HepG2 (cell line): ENCODE measurements around the gene ATP8B1. TPM values are rescaled to one million over a fixed set of nuclear protein-coding genes. Genes with fewer than 3 reads are reported as not detected.

Experiments used
- DNMT1 ChIP-seq: sonication (generic); formaldehyde crosslinking; IDR thresholded peaks from 2 replicates; pipeline ENCODE4 v1.5.1; 2020; ENCODE audit warnings: mild to moderate bottlenecking, missing genetic modification reagents
- RBM22 ChIP-seq: fragments of 200-400 bp; formaldehyde crosslinking; optimal IDR thresholded peaks from 2 replicates; pipeline ENCODE3; 2017; ENCODE audit warnings: mild to moderate bottlenecking, low read length, moderate library complexity
- SOX13 ChIP-seq, 3 experiments: fragments of 450-650 bp in 1 of 3; sonication (generic) in 1 of 3; formaldehyde crosslinking in 1 of 3; IDR thresholded peaks in 2 of 3; conservative IDR thresholded peaks in 1 of 3; 2 replicates each; pipeline versions ENCODE4 v1.5.0 to v1.6.1; 2016 to 2020; ENCODE audit warnings: antibody characterized with exemption in 1 of 3, mild to moderate bottlenecking in 1 of 3, missing compliant biosample characterization in 1 of 3, missing genetic modification reagents in 1 of 3, moderate library complexity in 1 of 3
- SP140L ChIP-seq: sonication (generic); formaldehyde crosslinking; IDR thresholded peaks from 2 replicates; pipeline ENCODE4 v1.4.0; 2020; ENCODE audit warnings: missing genetic modification reagents, borderline replicate concordance
- ZBTB38 ChIP-seq: sonication (generic); formaldehyde crosslinking; IDR thresholded peaks from 2 replicates; pipeline ENCODE4 v1.5.1; 2020; ENCODE audit warnings: mild to moderate bottlenecking, missing genetic modification reagents
- ZBTB7A ChIP-seq: sonication (generic); formaldehyde crosslinking; IDR thresholded peaks from 2 replicates; pipeline ENCODE4 v1.8.0; 2022; ENCODE audit warnings: mild to moderate bottlenecking, missing genetic modification reagents
- ZNF121 ChIP-seq: sonication (generic); formaldehyde crosslinking; IDR thresholded peaks from 2 replicates; pipeline ENCODE4 v1.5.0; 2020; ENCODE audit warnings: mild to moderate bottlenecking, missing genetic modification reagents
- ZNF207 ChIP-seq: fragments of 450-650 bp; IDR thresholded peaks from 2 replicates; pipeline ENCODE4 v1.6.1; 2016; ENCODE audit warnings: antibody characterized with exemption, borderline replicate concordance
- ZNF234 ChIP-seq: sonication (generic); formaldehyde crosslinking; conservative IDR thresholded peaks from 2 replicates; pipeline ENCODE4 v1.5.1; 2020; ENCODE audit warnings: mild to moderate bottlenecking, missing genetic modification reagents
- ZNF747 ChIP-seq: sonication (generic); formaldehyde crosslinking; IDR thresholded peaks from 2 replicates; pipeline ENCODE4 v1.8.1; 2023; ENCODE audit warnings: missing genetic modification reagents, mild to moderate bottlenecking, borderline replicate concordance
- ZSCAN30 ChIP-seq: sonication (generic); formaldehyde crosslinking; IDR thresholded peaks from 2 replicates; pipeline ENCODE4 v1.5.0; 2020; ENCODE audit warnings: mild to moderate bottlenecking, missing genetic modification reagents
- polyA plus RNA-seq, 8 experiments: library from polyadenylated mRNA; depleted of rRNA in 3 of 8; stranded (reverse) in 7 of 8; unstranded in 1 of 8; fragments of >200 nt; fragmentation: Illumina TruSeq in 4 of 8; extraction: Trizol in 4 of 8; gene quantifications; 2 replicates each; pipeline versions ENCODE4 v1.2.1 to v1.2.3, GENCODE V29; 2011 to 2016; ENCODE audit warnings: low read depth in 4 of 8, missing spikeins in 1 of 8, mixed read lengths in 1 of 8; ENCODE audit not compliant: insufficient read depth in 1 of 8
- total RNA-seq, 5 experiments: library from RNA; depleted of rRNA; stranded (reverse); fragments of >200 nt; fragmentation: Illumina TruSeq; extraction: Trizol; gene quantifications; 2 replicates each; pipeline ENCODE4 v1.2.3, GENCODE V29; 2016; ENCODE audit warnings: low read depth in 1 of 5
- TF ChIP-seq, protein P1 (sequence below): sonication (generic); formaldehyde crosslinking; IDR thresholded peaks from 2 replicates; pipeline ENCODE4 v1.5.1; 2020; ENCODE audit warnings: mild to moderate bottlenecking, missing genetic modification reagents, moderate library complexity
- TF ChIP-seq, protein P2 (sequence below): sonication (generic); formaldehyde crosslinking; IDR thresholded peaks from 2 replicates; pipeline ENCODE4 v1.5.1; 2020; ENCODE audit warnings: mild to moderate bottlenecking, missing genetic modification reagents, moderate library complexity
- TF ChIP-seq, protein P3 (sequence below): sonication (generic); formaldehyde crosslinking; IDR thresholded peaks from 2 replicates; pipeline ENCODE4 v1.9.0; 2021; ENCODE audit warnings: missing genetic modification reagents, mild to moderate bottlenecking, borderline replicate concordance
- TF ChIP-seq, protein P4 (sequence below): sonication (generic); formaldehyde crosslinking; IDR thresholded peaks from 2 replicates; pipeline ENCODE4 v1.5.0; 2020; ENCODE audit warnings: missing genetic modification reagents

ATP8B1 gene
- total and polyA plus RNA-seq, 2 of the 13 experiments (the other 11 are each of a cell fraction or from before 2014, with no cell fraction given), result 2.8 to 4.0 TPM

DNA sequence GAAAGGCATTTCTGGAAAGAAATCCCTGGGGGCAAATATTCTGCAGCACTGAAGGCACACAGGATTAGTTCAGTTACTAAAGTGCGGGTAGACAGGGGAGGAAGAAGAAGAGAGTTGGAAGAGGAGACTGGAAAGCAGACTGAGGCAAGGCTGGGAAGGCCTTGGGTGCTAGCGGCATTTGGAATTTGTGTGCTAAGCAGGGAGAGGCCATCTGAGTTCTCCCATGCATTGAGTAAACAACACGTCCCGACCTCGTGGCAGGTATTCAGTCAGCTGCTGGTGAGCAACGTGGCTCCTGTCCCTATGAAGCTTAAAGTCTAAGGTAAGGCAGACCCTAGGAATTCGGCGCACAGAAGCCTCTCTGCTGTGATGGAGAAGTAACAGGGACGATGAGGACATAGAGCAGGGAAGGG, 30.7 kb downstream of the ATP8B1 start (continued):
- TF ChIP-seq, protein P1, sequence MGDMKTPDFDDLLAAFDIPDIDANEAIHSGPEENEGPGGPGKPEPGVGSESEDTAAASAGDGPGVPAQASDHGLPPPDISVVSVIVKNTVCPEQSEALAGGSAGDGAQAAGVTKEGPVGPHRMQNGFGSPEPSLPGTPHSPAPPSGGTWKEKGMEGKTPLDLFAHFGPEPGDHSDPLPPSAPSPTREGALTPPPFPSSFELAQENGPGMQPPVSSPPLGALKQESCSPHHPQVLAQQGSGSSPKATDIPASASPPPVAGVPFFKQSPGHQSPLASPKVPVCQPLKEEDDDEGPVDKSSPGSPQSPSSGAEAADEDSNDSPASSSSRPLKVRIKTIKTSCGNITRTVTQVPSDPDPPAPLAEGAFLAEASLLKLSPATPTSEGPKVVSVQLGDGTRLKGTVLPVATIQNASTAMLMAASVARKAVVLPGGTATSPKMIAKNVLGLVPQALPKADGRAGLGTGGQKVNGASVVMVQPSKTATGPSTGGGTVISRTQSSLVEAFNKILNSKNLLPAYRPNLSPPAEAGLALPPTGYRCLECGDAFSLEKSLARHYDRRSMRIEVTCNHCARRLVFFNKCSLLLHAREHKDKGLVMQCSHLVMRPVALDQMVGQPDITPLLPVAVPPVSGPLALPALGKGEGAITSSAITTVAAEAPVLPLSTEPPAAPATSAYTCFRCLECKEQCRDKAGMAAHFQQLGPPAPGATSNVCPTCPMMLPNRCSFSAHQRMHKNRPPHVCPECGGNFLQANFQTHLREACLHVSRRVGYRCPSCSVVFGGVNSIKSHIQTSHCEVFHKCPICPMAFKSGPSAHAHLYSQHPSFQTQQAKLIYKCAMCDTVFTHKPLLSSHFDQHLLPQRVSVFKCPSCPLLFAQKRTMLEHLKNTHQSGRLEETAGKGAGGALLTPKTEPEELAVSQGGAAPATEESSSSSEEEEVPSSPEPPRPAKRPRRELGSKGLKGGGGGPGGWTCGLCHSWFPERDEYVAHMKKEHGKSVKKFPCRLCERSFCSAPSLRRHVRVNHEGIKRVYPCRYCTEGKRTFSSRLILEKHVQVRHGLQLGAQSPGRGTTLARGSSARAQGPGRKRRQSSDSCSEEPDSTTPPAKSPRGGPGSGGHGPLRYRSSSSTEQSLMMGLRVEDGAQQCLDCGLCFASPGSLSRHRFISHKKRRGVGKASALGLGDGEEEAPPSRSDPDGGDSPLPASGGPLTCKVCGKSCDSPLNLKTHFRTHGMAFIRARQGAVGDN (CRISPR knock-in tag), result peak; percentile 80
- TF ChIP-seq, protein P2, sequence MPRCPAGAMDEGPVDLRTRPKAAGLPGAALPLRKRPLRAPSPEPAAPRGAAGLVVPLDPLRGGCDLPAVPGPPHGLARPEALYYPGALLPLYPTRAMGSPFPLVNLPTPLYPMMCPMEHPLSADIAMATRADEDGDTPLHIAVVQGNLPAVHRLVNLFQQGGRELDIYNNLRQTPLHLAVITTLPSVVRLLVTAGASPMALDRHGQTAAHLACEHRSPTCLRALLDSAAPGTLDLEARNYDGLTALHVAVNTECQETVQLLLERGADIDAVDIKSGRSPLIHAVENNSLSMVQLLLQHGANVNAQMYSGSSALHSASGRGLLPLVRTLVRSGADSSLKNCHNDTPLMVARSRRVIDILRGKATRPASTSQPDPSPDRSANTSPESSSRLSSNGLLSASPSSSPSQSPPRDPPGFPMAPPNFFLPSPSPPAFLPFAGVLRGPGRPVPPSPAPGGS, result peak; percentile 39; the same call in 1 of the 2 replicates
- TF ChIP-seq ZBTB7A (0 out of 2 replicates have a peak, but pooled peaks have one; percentile 56), ZNF747 (no peak), ZNF234 (CRISPR knock-in tag) (no peak), ZNF207 (no peak), ZNF121 (CRISPR knock-in tag) (no peak), RBM22 (no peak), DNMT1 (CRISPR knock-in tag) (no peak), SP140L (no peak), ZSCAN30 (CRISPR knock-in tag) (no peak), SOX13 (IDR thresholded peaks at IDR 0.05) (no peak), SOX13 (CRISPR knock-in tag; conservative IDR thresholded peaks at IDR 0.05 in 1 of 2, IDR thresholded peaks at IDR 0.05 in 1 of 2) (peak in 1 of 2 experiments; percentile 76; a peak in 2 of 4 replicates), ZBTB38 (CRISPR knock-in tag) (peak; percentile 84)
- TF ChIP-seq, protein P3, sequence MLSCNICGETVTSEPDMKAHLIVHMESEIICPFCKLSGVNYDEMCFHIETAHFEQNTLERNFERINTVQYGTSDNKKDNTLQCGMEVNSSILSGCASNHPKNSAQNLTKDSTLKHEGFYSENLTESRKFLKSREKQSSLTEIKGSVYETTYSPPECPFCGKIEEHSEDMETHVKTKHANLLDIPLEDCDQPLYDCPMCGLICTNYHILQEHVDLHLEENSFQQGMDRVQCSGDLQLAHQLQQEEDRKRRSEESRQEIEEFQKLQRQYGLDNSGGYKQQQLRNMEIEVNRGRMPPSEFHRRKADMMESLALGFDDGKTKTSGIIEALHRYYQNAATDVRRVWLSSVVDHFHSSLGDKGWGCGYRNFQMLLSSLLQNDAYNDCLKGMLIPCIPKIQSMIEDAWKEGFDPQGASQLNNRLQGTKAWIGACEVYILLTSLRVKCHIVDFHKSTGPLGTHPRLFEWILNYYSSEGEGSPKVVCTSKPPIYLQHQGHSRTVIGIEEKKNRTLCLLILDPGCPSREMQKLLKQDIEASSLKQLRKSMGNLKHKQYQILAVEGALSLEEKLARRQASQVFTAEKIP (CRISPR knock-in tag), result no peak
- TF ChIP-seq, protein P4, sequence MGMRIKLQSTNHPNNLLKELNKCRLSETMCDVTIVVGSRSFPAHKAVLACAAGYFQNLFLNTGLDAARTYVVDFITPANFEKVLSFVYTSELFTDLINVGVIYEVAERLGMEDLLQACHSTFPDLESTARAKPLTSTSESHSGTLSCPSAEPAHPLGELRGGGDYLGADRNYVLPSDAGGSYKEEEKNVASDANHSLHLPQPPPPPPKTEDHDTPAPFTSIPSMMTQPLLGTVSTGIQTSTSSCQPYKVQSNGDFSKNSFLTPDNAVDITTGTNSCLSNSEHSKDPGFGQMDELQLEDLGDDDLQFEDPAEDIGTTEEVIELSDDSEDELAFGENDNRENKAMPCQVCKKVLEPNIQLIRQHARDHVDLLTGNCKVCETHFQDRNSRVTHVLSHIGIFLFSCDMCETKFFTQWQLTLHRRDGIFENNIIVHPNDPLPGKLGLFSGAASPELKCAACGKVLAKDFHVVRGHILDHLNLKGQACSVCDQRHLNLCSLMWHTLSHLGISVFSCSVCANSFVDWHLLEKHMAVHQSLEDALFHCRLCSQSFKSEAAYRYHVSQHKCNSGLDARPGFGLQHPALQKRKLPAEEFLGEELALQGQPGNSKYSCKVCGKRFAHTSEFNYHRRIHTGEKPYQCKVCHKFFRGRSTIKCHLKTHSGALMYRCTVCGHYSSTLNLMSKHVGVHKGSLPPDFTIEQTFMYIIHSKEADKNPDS, result peak; percentile 57; the same call in 1 of the 2 replicates
